IMR-90 (cell line): ENCODE data around the gene MBD3L2B. TPM values are rescaled to one million over a fixed set of nuclear protein-coding genes. Genes with fewer than 3 reads are reported as not detected.

Experiments used
- ATAC-seq: fragments of 200-7000 bp; cut with Tn5 transposase; 2 replicates; pipeline ENCODE4 v1.9.1; 2020; ENCODE audit warnings: low read depth, mild to moderate bottlenecking, moderate library complexity
- BruUV-seq: library from RNA; stranded (reverse); fragments of 400-500 nt; replicated peaks from 2 replicates; lab custom pipeline; 2021; lab: Mats Ljungman, UMichigan
- CTCF ChIA-PET: fragments of 300-600 bp; formaldehyde crosslinking; extraction: SDS; loops from one replicate; lab custom pipeline; 2021; ENCODE audit warnings: antibody characterized with exemption; lab: Yijun Ruan, JAX
- POLR2A ChIA-PET: fragments of 300-600 bp; sonication (Branson Sonifier 250); formaldehyde crosslinking; loops from one replicate; lab custom pipeline; 2022; ENCODE audit warnings: antibody characterized with exemption; ENCODE audit not compliant: unreplicated experiment; lab: Charles Lee
- DNase-seq: peaks from one replicate; pipeline ENCODE4 v3.0.0; 2013
- H2AFZ ChIP-seq: replicated peaks from 2 replicates; pipeline ENCODE3; 2013; ENCODE audit warnings: low read length, mild to moderate bottlenecking; ENCODE audit not compliant: poor library complexity
- H2AK5ac ChIP-seq: 2 replicates; pipeline ENCODE4 v1.6.1; 2013; ENCODE audit warnings: low read depth, low read length, inconsistent platforms
- H2AK9ac ChIP-seq: replicated peaks from 2 replicates; pipeline ENCODE3; 2013; ENCODE audit warnings: mild to moderate bottlenecking, low read depth, low read length, moderate library complexity; ENCODE audit not compliant: poor library complexity
- H2BK120ac ChIP-seq: 2 replicates; pipeline ENCODE4 v1.6.1; 2013; ENCODE audit warnings: low read depth, low read length, inconsistent platforms
- H2BK15ac ChIP-seq: 3 replicates; pipeline ENCODE4 v1.6.1; 2013; ENCODE audit warnings: low read depth, low read length, inconsistent platforms
- H2BK20ac ChIP-seq: 2 replicates; pipeline ENCODE4 v1.6.1; 2013; ENCODE audit warnings: low read depth, mild to moderate bottlenecking, inconsistent platforms, low read length, moderate library complexity
- H2BK5ac ChIP-seq: 2 replicates; pipeline ENCODE4 v1.6.1; 2013; ENCODE audit warnings: mild to moderate bottlenecking, low read depth, low read length, inconsistent platforms; ENCODE audit not compliant: poor library complexity, severe bottlenecking
- H3K14ac ChIP-seq: replicated peaks from 2 replicates; pipeline ENCODE4 v1.6.1; 2013; ENCODE audit warnings: low read depth, low read length, inconsistent platforms
- H3K18ac ChIP-seq: 2 replicates; pipeline ENCODE4 v1.6.1; 2013; ENCODE audit warnings: low read depth, low read length, control low read depth
- H3K23ac ChIP-seq: 2 replicates; pipeline ENCODE4 v1.6.1; 2013; ENCODE audit warnings: low read depth, low read length, inconsistent platforms
- H3K27ac ChIP-seq: 2 replicates; pipeline ENCODE4 v1.5.1; 2013; ENCODE audit warnings: mild to moderate bottlenecking, control low read depth, low read length; ENCODE audit not compliant: insufficient read depth
- H3K27me3 ChIP-seq: 2 replicates; pipeline ENCODE4 v1.6.1; 2013; ENCODE audit warnings: low read length; ENCODE audit not compliant: control insufficient read depth, insufficient read depth
- H3K36me3 ChIP-seq: 2 replicates; pipeline ENCODE4 v1.6.1; 2013; ENCODE audit warnings: low read length, mixed read lengths; ENCODE audit not compliant: control insufficient read depth, insufficient read depth
- H3K4ac ChIP-seq: 2 replicates; pipeline ENCODE4 v1.6.1; 2013; ENCODE audit warnings: low read depth, low read length, inconsistent platforms
- H3K4me1 ChIP-seq: 2 replicates; pipeline ENCODE4 v1.6.1; 2013; ENCODE audit warnings: low read length, mixed read lengths; ENCODE audit not compliant: control insufficient read depth, insufficient read depth
- H3K4me2 ChIP-seq: 2 replicates; pipeline ENCODE4 v1.6.1; 2013; ENCODE audit warnings: low read depth, mild to moderate bottlenecking, control low read depth, low read length, moderate library complexity
- H3K4me3 ChIP-seq: 2 replicates; pipeline ENCODE4 v1.5.1; 2013; ENCODE audit warnings: low read depth, mild to moderate bottlenecking, control low read depth, low read length, moderate library complexity; ENCODE audit not compliant: insufficient read depth
- H3K56ac ChIP-seq: 2 replicates; pipeline ENCODE4 v1.6.1; 2013; ENCODE audit warnings: low read length, inconsistent platforms; ENCODE audit not compliant: insufficient read depth; ENCODE audit errors: extremely low read depth
- H3K79me1 ChIP-seq, 2 experiments: 2 replicates each; pipeline ENCODE4 v1.6.1; 2013; ENCODE audit warnings: low read length in 2 of 2, inconsistent platforms in 1 of 2, low read depth in 1 of 2
- H3K9ac ChIP-seq: 2 replicates; pipeline ENCODE4 v1.6.1; 2013; ENCODE audit warnings: low read depth, low read length, control low read depth
- H3K9me1 ChIP-seq: 2 replicates; pipeline ENCODE4 v1.6.1; 2013; ENCODE audit warnings: low read length, inconsistent platforms; ENCODE audit not compliant: insufficient read depth
- H3K9me3 ChIP-seq: 2 replicates; pipeline ENCODE4 v1.6.1; 2013; ENCODE audit warnings: low read length; ENCODE audit not compliant: control insufficient read depth, insufficient read depth
- H4K20me1 ChIP-seq: 2 replicates; pipeline ENCODE4 v1.6.1; 2013; ENCODE audit warnings: low read length, inconsistent platforms; ENCODE audit not compliant: insufficient read depth
- H4K5ac ChIP-seq: 2 replicates; pipeline ENCODE4 v1.6.1; 2013; ENCODE audit warnings: mild to moderate bottlenecking, low read depth, low read length, control low read depth
- H4K8ac ChIP-seq, 2 experiments: 2 replicates each; pipeline ENCODE4 v1.6.1; 2013; ENCODE audit warnings: low read depth in 2 of 2, low read length in 2 of 2, control low read depth in 1 of 2, inconsistent platforms in 1 of 2
- H4K91ac ChIP-seq: 2 replicates; pipeline ENCODE4 v1.6.1; 2013; ENCODE audit warnings: low read depth, low read length, inconsistent platforms; ENCODE audit not compliant: insufficient read depth
- BHLHE40 ChIP-seq: fragments of 150-350 bp; IDR thresholded peaks from 2 replicates; pipeline ENCODE4 v1.6.1; 2016; ENCODE audit warnings: mild to moderate bottlenecking, low read depth, low read length
- CEBPB ChIP-seq: IDR thresholded peaks from 2 replicates; pipeline ENCODE4 v1.6.1; 2012; ENCODE audit warnings: low read depth, low read length, improper control_type of control experiment
- CHD1 ChIP-seq: IDR thresholded peaks from 2 replicates; pipeline ENCODE4 v1.6.1; 2012; ENCODE audit warnings: low read depth, low read length, improper control_type of control experiment
- POLR2A ChIP-seq: IDR thresholded peaks from 2 replicates; pipeline ENCODE4 v1.6.1; 2012; ENCODE audit warnings: mild to moderate bottlenecking, low read depth, low read length
- RAD21 ChIP-seq: IDR thresholded peaks from 2 replicates; pipeline ENCODE4 v1.6.1; 2012; ENCODE audit warnings: low read length, improper control_type of control experiment
- RCOR1 ChIP-seq: IDR thresholded peaks from 2 replicates; pipeline ENCODE4 v1.6.1; 2012; ENCODE audit warnings: mild to moderate bottlenecking, low read length, improper control_type of control experiment; ENCODE audit not compliant: insufficient replicate concordance
- dilution Hi-C: fragments of 300-500 bp; cut with HindIII; formaldehyde crosslinking; loops from one replicate; pipeline ENCODE4 v1.14.3; 2018; ENCODE audit warnings: low sequenced_read_pairs; ENCODE audit not compliant: unreplicated experiment
- in situ Hi-C: fragments of 300-500 bp; cut with MboI; formaldehyde crosslinking; loops from 3 replicates; pipeline ENCODE4 v1.14.3; 2019; ENCODE audit warnings: low sequenced_read_pairs, inconsistent platforms, mixed read lengths
- intact Hi-C: fragments of 100-400 bp; cut with micrococcal nuclease; formaldehyde crosslinking; loops from 2 replicates; pipeline ENCODE4 v1.10.0; 2022
- polyA plus RNA-seq, 3 experiments: library from polyadenylated mRNA; depleted of rRNA; stranded (reverse); fragments of >200 nt; gene quantifications; 2 replicates each; pipeline ENCODE4 v1.2.3, GENCODE V29; 2012; ENCODE audit warnings: low replicate concordance in 1 of 3
- total RNA-seq: library from RNA; depleted of rRNA; stranded (reverse); fragments of >200 nt; gene quantifications from 2 replicates; pipeline ENCODE4 v1.2.3, GENCODE V29; 2012
- TF ChIP-seq, protein P1 (sequence below): conservative IDR thresholded peaks from 2 replicates; pipeline ENCODE4 v1.5.1; 2012; ENCODE audit warnings: mild to moderate bottlenecking, low read depth, low read length, improper control_type of control experiment

Gene MBD3L2B
- total and polyA plus RNA-seq, 2 of the 4 experiments (the other 2 are of a cell fraction): not detected

DNA sequence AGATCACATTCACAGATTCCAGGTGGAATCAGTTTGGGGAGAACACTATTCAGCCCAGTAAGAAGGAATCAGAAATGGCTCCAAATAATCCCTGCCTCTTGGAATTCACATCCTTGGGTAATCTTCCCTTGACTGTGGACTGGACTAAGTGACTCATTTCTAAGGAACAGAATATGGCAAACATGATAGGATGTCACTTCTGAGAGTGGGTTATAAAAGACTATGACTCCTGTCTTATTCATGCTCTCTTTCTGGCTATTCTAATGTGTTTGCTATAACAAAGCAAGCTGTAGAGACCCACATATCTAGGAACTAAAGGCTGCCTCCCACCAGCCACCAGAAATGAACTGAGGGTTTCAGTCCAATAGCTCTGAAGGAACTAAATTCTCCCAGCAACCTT is 37.8 kb downstream of the MBD3L2B start:
- POLR2A ChIA-PET: no interaction called here
- dilution Hi-C loops (no loop called here), intact Hi-C loops (no loop called here)

More for the DNA sequence above, 37.8 kb downstream of the MBD3L2B start:
- no peak overlapping the region for H3K27ac ChIP-seq
- no peaks in the 10 kb centered on the region for H3K27me3 ChIP-seq
- CTCF ChIA-PET: no interaction called here
- BruUV-seq: no TSS peak
- H2AK5ac ChIP-seq: no peak overlapping the region
- H4K5ac ChIP-seq: no peak overlapping the region
- no peak overlapping the region for H3K4me3 ChIP-seq
- H2BK15ac ChIP-seq: no peak overlapping the region
- no peaks in the 10 kb centered on the region for H3K36me3 ChIP-seq
- in situ Hi-C loops: no loop called here
- H3K9ac ChIP-seq: no peak overlapping the region
- H3K56ac ChIP-seq: no peak overlapping the region
- H4K8ac ChIP-seq: no peak overlapping the region
- no peak overlapping the region for H2BK5ac ChIP-seq
- H3K4me2 ChIP-seq: no peak overlapping the region
- no peak overlapping the region for H2AFZ ChIP-seq
- H2AK9ac ChIP-seq: no peak overlapping the region
- H3K4ac ChIP-seq: no peak overlapping the region
- H3K23ac ChIP-seq: no peak overlapping the region
- H3K79me1 ChIP-seq: no peaks in the 10 kb centered on the region
- no peak overlapping the region for H4K91ac ChIP-seq
- H3K9me1 ChIP-seq: no peaks in the 10 kb centered on the region
- no peak for DNase-seq
- H4K20me1 ChIP-seq: no peaks in the 10 kb centered on the region
- H2BK120ac ChIP-seq: no peak overlapping the region
- TF ChIP-seq BHLHE40 (no peak), CEBPB (no peak), RCOR1 (no peak), CHD1 (no peak), RAD21 (no peak), POLR2A (no peak)
- TF ChIP-seq, protein P1, sequence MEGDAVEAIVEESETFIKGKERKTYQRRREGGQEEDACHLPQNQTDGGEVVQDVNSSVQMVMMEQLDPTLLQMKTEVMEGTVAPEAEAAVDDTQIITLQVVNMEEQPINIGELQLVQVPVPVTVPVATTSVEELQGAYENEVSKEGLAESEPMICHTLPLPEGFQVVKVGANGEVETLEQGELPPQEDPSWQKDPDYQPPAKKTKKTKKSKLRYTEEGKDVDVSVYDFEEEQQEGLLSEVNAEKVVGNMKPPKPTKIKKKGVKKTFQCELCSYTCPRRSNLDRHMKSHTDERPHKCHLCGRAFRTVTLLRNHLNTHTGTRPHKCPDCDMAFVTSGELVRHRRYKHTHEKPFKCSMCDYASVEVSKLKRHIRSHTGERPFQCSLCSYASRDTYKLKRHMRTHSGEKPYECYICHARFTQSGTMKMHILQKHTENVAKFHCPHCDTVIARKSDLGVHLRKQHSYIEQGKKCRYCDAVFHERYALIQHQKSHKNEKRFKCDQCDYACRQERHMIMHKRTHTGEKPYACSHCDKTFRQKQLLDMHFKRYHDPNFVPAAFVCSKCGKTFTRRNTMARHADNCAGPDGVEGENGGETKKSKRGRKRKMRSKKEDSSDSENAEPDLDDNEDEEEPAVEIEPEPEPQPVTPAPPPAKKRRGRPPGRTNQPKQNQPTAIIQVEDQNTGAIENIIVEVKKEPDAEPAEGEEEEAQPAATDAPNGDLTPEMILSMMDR: no peak
- H3K4me1 ChIP-seq: no peaks in the 10 kb centered on the region
- H3K14ac ChIP-seq: no peak overlapping the region
- ATAC-seq: no peak
- H2BK20ac ChIP-seq: no peak overlapping the region
- H3K18ac ChIP-seq: no peak overlapping the region
- H3K9me3 ChIP-seq: peaks cover 19% of the 10 kb centered on the region
